ENCODE results near the gene MICAL2.

The MICAL2 gene

GRCh38 chr11:12160680-12161079, 50.3 kb downstream of the MICAL2 start:
- H3K9me3 ChIP-seq (ENCODE audit: control insufficient read depth, insufficient read depth, low read depth, low read length): no peaks in the 10 kb centered on the region
- ChIA-PET POLR2A (no interaction called here), CTCF (interaction anchor here (0.6 to 1.5 kb wide), 4 partner anchors 25 to 156 kb away, joined by 3 to 4 read pairs (median 3); no protein-coding TSS in a partner anchor)
- peaks cover 0 to 11% of the 10 kb centered on the region in 2 experiments; a peak in 1 of 3 replicates for H3K36me3 ChIP-seq (ENCODE audit: control insufficient read depth in 2 of 2, insufficient read depth in 1 of 2, low read length in 2 of 2)
- H3K4me1 ChIP-seq (ENCODE audit: control insufficient read depth, insufficient read depth, low read length): no peaks in the 10 kb centered on the region
- TF ChIP-seq TRIM28 (IDR thresholded peaks at IDR 0.05; ENCODE audit: borderline replicate concordance, low read length): peak; percentile 55; the same call in 1 of the 2 replicates
- no peak for TF ChIP-seq ZNF658 (tag by site-specific recombination; IDR thresholded peaks at IDR 0.05)
- TF ChIP-seq ZBTB10 (tag by site-specific recombination; IDR thresholded peaks at IDR 0.05): no peak
- TF ChIP-seq ZFHX2 (tag by site-specific recombination; conservative IDR thresholded peaks at IDR 0.05): peak; percentile 49; the same call in 1 of the 2 replicates
- H3K27ac ChIP-seq (ENCODE audit: extremely low read depth, low read depth, low read length): no peak overlapping the region
- H3K4me3 ChIP-seq (ENCODE audit: low read depth, low read length): no peak overlapping the region

DNA sequence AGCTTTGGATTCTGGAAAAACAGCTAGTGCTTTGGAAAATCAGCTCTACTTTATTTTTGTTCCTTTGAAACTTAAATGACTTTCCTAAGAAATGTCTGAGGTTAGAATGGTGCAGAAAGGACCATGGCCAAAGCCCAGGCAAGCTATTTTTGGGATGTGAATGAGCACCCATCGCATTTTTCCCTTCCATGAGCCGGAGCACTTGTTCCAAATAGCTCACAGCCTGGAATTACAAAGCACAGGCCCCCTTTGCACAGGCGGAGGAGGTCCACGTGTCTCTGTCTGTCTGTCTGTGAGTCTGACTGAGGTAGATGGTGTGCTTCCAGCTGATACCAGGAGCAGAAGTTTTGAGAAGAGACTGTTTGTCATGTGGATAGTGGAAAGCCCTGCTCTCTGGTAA, 50.7 kb downstream of the MICAL2 start:
- ChIA-PET CTCF (interaction anchor here (1.1 to 1.5 kb wide), 2 partner anchors 26 to 72 kb away, joined by 3 to 4 read pairs; no protein-coding TSS in a partner anchor), POLR2A (no interaction called here)
- no peak overlapping the region for H3K4me3 ChIP-seq (ENCODE audit: low read depth, low read length)
- H3K36me3 ChIP-seq (ENCODE audit: control insufficient read depth in 2 of 2, insufficient read depth in 1 of 2, low read length in 2 of 2): peaks cover 0 to 11% of the 10 kb centered on the region in 2 experiments; a peak in 1 of 3 replicates
- TF ChIP-seq ZNF501 (tag by site-specific recombination; IDR thresholded peaks at IDR 0.05) (no peak), MEIS1 (CRISPR knock-in tag; IDR thresholded peaks at IDR 0.05; ENCODE audit: borderline replicate concordance) (no peak), ZNF416 (tag by site-specific recombination; IDR thresholded peaks at IDR 0.05) (no peak), ZBTB1 (tag by site-specific recombination; IDR thresholded peaks at IDR 0.05) (no peak), ZBTB6 (tag by site-specific recombination; IDR thresholded peaks at IDR 0.05) (no peak), ZNF202 (tag by site-specific recombination; IDR thresholded peaks at IDR 0.05; ENCODE audit: borderline replicate concordance) (no peak), ZNF354C (tag by site-specific recombination; IDR thresholded peaks at IDR 0.05; ENCODE audit: borderline replicate concordance, low read depth) (no peak), ZSCAN16 (tag by site-specific recombination; IDR thresholded peaks at IDR 0.05) (no peak), ZNF133 (tag by site-specific recombination; IDR thresholded peaks at IDR 0.05) (no peak), ZNF561 (tag by site-specific recombination; IDR thresholded peaks at IDR 0.05; ENCODE audit: borderline replicate concordance) (no peak), TCF7L2 (IDR thresholded peaks at IDR 0.05; ENCODE audit: borderline replicate concordance, low read depth, low read length) (no peak), ZNF394 (tag by site-specific recombination; IDR thresholded peaks at IDR 0.05; ENCODE audit: borderline replicate concordance) (no peak)
- no peaks in the 10 kb centered on the region for H3K4me1 ChIP-seq (ENCODE audit: control insufficient read depth, insufficient read depth, low read length)
- H3K9me3 ChIP-seq (ENCODE audit: control insufficient read depth, insufficient read depth, low read depth, low read length): no peaks in the 10 kb centered on the region
- H3K27ac ChIP-seq (ENCODE audit: extremely low read depth, low read depth, low read length): no peak overlapping the region

GRCh38 chr11:12161603-12162350, 51.4 kb downstream of the MICAL2 start:
- H3K4me1 ChIP-seq (ENCODE audit: control insufficient read depth, insufficient read depth, low read length): no peaks in the 10 kb centered on the region
- no peak overlapping the region for H3K4me3 ChIP-seq (ENCODE audit: low read depth, low read length)
- H3K9me3 ChIP-seq (ENCODE audit: control insufficient read depth, insufficient read depth, low read depth, low read length): no peaks in the 10 kb centered on the region
- H3K27ac ChIP-seq (ENCODE audit: extremely low read depth, low read depth, low read length): no peak overlapping the region
- H3K36me3 ChIP-seq (ENCODE audit: control insufficient read depth in 2 of 2, insufficient read depth in 1 of 2, low read length in 2 of 2): peaks cover 0 to 11% of the 10 kb centered on the region in 2 experiments; a peak in 1 of 3 replicates
- POLR2A ChIA-PET: no interaction called here
- CTCF ChIA-PET: interaction anchor here (0.7 kb wide), 1 partner anchor 17 kb away, joined by 3 read pairs; no protein-coding TSS in a partner anchor
- TF ChIP-seq ZNF394 (tag by site-specific recombination; IDR thresholded peaks at IDR 0.05; ENCODE audit: borderline replicate concordance): no peak
- no peak for TF ChIP-seq ZNF23 (tag by site-specific recombination; IDR thresholded peaks at IDR 0.05; ENCODE audit: borderline replicate concordance)
- TF ChIP-seq KLF8 (tag by site-specific recombination; IDR thresholded peaks at IDR 0.05): no peak
- TF ChIP-seq ZNF449 (tag by site-specific recombination; IDR thresholded peaks at IDR 0.05): no peak
- no peak for TF ChIP-seq ZNF37A (tag by site-specific recombination; IDR thresholded peaks at IDR 0.05)
- TF ChIP-seq GLI4 (tag by site-specific recombination; IDR thresholded peaks at IDR 0.05): no peak
- no peak for TF ChIP-seq KLF16 (tag by site-specific recombination; IDR thresholded peaks at IDR 0.05)
- no peak for TF ChIP-seq ZNF223 (tag by site-specific recombination; IDR thresholded peaks at IDR 0.05)

Data from HEK293 (cell line).